ENCODE data around the gene C16orf46.

Gene C16orf46

GRCh38 chr16:81012974-81013373 is 64.1 kb downstream of the C16orf46 start:
- DNase-seq (ENCODE audit: low spot score) = no peak
